RPMI8226 (cell line): ENCODE data around the gene KRT2.

Experiments
- DNase-seq: peaks from one replicate; pipeline ENCODE4 v3.0.0-alpha.2; 2015

KRT2 gene

DNA sequence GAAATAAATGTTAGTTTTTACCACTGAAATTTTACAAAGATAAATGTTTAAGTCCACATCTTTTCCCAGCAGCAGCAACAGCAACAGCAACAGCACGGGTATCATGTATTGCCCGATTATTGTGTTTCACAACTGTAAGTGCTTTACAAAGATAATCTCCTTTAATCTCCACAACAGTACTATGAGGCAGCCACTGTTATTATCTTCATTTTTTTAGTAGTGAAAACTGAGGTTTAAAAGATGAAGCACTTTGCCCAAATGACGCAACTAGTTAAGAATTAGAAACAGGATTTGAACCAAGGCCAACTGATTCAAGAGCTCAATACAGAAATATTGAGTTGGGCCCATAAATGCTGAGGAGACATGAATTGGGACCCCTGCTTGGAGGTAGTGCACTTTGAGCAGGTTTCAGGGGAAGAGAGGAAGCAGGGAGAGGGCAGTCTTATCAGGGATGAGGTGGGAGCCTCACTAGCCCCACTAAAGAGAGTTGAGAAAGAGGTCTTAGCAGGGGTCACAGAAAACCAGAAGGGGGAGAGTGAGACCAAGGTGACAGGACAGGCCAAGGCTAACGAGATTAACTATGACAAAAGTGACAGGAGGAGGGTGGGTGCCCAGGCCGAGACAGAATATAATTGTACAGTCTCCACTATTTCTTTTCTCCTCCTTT, 15.3 kb downstream of the KRT2 start:
- DNase-seq: no peak

DNA sequence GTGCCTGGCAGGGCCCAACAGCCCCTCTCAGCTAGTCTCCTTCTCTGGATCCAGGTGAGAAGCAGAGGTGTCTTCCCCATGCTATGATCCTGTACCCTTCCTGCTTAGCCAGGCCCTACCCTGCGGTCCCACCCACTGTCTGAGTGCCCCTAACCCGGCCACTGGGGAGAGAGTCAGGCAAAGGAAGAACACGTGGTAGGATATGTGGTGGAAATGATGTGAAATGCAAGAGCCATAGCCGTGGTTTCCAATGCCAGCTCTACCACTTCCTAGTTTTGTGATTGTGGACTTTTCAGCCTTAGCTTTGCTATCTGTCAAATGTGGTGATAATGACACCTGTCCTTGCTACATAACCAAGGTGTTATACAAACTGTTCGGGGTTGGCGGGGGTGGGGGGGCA, 15.8 kb downstream of the KRT2 start:
- no peak for DNase-seq

GRCh38 chr12:52634266-52635056, 17.6 kb downstream of the KRT2 start:
- DNase-seq: peak; percentile 95

DNA sequence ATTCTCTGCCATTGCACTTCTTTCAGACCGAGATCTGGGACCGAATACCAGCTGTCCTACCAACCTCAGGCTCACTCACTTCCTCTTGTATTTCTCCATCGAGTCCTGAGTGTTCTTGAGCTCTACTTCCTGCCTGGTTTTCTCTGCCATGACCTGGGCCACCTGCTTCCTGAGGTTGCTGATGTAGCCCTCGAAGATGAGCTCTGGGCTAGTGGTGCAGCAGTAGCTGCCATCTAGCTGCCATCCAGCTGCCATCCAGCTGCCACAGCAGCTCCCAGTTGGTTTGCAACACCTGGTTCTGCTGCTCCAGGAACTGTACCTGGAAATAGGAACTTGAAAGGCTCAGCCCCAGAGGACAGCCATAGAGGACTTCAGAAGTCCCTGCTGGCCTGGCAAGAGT, 18.6 kb downstream of the KRT2 start:
- peak; percentile 86 for DNase-seq

GRCh38 chr12:52632656-52633055, 19.4 kb downstream of the KRT2 start:
- DNase-seq: no peak

DNA sequence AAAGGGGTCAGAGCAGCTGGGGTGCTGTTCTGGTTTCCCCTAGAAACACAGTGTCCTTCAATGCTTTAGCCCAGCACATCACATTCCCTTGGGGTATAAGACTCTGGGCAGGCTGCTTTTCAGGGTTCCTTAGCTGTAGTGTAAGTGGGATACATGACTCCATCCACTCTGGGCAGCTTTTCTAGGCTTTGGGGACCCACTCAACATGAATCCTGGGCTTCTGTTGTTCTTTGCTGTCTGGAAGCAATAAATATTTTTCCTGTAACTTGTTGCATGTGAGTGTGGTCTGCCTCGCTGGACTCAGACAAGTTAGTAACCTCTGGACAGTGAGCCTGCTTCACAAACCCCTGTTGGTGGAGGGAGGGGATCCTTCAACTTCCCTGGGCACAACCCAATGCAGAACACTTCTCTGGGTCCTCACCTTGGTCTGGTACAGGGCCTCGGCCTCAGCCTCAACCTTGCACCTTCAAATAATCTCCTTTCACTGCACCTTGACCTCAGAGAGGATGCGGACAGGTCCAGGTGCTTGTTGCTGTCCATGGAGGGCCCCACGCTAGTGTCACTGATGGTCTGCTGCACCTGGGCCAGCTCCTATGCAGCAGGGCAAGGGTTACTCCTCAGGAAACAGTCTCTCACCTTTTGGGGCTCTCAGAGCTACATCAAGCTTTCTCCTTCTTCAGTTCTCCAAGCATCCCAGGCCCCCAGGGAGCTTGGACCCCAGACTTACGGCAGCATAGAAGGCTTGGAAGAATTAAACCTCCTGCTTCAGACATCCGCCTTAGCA, 20.1 kb downstream of the KRT2 start:
- no peak for DNase-seq

DNA sequence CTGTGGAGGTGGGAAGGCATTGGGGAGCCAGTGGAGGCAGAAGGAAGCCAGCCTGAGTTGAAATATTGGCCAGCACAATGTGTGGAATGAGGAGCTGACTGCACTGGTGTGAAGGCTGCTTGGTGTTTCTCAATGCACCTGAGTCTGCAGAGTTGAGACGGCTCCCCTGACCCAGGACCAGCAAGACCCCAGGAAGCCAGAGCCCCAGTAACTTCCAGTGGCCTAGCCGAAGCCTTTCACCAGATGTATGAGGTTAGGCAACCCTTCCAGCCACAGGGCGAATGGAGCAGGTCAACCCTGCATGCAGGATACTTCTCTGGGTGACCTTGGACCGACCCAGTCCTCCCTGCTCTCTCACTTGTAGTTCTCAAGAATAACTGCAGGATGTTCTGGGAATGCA, 20.7 kb downstream of the KRT2 start:
- DNase-seq: no peak

- DNase-seq: no peak
Observed at GRCh38 chr12:52630599-52631200, 21.3 kb downstream of the KRT2 start.

DNA sequence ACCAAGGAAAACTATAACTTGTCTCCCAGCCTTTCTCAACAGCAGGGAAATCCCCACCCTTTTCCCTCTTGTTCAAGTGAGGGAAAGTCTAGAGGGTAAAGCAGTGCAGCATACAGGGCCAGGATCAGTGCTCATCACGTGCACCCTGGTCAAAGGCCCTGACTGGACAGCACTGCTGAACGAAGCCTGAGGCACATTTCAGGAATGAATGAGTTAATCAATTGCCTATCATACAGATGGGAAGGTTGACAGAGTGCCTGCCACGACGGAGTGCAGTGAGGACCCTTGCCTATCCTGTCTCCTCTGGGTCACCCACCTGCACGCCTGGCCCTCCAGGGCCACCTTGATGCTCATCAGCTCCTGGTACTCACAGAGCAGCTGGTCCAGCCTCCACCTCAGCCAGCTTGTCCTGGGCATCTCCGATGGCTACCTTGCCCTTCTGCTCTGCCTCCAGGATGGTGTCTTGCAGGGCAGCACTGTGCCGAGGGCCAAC, 22.0 kb downstream of the KRT2 start:
- no peak for DNase-seq

GRCh38 chr12:52629281-52630007, 22.6 kb downstream of the KRT2 start:
- DNase-seq: no peak

- DNase-seq: no peak
Observed at GRCh38 chr12:52628841-52629240, 23.2 kb downstream of the KRT2 start.

GRCh38 chr12:52628111-52628507, 23.9 kb downstream of the KRT2 start:
- DNase-seq: no peak

DNA sequence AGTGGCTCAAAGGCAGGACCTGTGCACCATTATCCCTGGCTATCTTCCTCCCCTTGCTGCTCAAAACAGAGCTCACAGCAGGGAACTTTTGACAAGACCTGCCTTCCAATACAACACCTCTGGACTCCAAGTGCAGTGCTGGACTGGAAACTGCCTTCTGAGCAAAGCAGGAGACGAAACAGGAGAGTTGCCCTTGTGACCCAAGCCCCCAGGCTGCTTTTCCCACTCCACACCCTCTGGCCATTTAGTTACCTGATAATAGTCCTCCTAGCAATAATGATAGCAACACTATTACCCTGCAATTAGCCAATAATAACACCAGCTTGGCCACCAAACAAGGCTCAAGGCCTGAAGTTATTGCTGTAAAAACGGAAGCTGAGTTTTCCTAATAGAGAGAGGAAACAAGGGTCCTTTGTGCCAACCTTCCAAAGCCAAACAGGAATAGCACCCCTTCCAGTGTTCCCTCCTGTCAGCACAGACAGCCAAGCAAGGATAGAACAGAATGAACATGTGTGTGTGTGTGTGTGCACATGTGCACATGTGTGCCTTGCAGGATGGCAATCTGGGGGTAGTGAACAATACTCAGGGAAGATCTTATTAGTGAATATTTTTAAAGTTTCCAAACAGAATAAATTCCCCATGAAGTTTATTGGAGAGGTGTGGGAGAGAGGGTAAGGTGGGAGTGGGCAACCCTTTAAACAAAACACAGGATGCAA, 24.5 kb downstream of the KRT2 start:
- no peak for DNase-seq

DNA sequence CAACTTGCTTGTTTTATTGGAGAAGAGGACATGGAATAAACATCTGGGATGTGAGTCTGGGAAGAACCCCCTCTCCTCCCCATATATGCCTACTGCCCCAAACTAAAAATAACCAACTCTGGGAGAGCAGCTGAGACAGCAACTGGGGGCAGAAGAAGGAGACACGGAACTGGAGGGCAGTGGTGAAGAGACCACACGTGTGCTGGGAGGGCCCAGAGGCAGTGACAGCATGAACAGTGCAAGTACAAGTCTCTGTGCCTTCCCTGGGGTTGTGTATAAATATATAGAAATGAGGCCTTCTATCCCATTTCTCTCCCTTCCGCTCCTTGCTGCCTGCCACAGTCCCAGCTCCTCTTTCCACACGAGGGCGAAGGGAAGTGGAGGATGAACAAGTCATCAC, 29.7 kb downstream of the KRT2 start:
- DNase-seq: no peak

GRCh38 chr12:52618866-52619265, 33.1 kb downstream of the KRT2 start:
- no peak for DNase-seq

DNA sequence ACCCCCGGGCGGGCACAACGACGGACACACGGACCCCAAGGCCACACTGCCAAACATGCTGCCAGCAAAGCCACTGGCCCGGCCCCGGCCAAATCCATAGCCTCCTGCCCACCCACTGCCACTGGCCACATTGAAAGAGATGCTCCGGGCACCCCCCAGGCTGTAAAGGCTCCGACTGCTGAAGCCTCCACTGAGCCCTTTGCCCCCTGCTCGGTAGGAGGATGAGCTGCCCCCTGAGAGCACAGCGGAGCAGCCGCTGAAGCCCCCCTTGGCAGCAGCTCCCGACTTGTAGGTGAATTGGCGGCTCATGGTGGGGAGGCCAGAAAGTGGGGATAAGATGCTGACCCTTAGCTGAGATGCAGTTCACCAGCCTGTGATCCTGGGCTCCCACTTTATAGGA, 33.8 kb downstream of the KRT2 start, which contains the start of gene KRT73:
Gene KRT73 (minus strand): TSS at position 344 of the 400 bp plus-strand sequence. CDS start 35 bp downstream, at position 309.
- DNase-seq: no peak

DNA sequence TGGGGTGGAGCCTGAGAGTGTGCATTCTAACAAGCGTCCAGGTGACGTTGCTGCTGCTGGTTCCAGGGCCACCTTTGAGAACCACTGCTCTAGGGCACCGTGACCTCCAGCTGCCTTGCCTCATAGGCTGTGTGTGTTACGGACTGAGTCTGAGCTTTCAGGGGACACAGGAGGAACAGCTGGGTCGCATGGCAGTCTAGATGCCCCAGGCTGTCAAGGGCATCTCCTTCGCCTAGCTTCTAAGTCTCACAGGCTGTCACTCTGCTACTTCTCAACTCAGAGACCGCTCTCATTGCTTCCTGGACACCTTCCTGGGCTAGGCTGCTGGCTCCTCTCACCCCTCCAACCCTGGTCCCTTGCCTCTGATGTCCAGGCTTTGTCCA, 34.6 kb downstream of the KRT2 start:
- DNase-seq: no peak

- DNase-seq: no peak
Observed at GRCh38 chr12:52616680-52617402, 35.2 kb downstream of the KRT2 start.

DNA sequence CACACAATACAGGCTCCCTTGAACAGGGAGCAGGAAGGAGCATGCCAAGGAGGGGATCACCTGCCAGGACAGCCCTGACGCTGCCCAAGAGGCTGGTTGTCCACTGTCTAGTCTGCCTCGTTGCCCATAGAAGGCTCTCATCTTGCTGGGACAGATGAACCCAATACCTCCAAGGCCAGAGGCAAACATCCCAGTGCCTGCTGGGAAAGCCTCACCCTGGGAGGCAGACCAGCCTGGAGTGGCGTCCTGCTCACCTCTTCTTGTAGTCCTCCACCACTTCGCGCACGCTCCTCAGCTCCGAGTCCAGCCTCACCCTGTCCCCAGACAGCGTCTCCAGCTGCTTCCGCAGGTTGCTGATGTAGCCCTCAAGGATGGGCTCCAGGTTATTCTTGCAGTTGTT, 36.1 kb downstream of the KRT2 start:
- no peak for DNase-seq

GRCh38 chr12:52615208-52615868, 36.7 kb downstream of the KRT2 start:
- no peak for DNase-seq
